Measurements from ENCODE around the gene UBC. TPM values are rescaled to one million over a fixed set of nuclear protein-coding genes. Genes with fewer than 3 reads are reported as not detected.

UBC gene
- total and polyA plus RNA-seq, 2 of the 4 experiments (the other 2 are of a cell fraction): 2,042 to 4,320 TPM

- Histone ChIP-seq H3K4me2 (ENCODE audit: low read depth, low read length) (no peak overlapping the region), H2BK15ac (ENCODE audit: low read depth, low read length) (no peak overlapping the region), H3K9me3 (ENCODE audit: control insufficient read depth, insufficient read depth, low read length) (no peaks in the 10 kb centered on the region), H3K14ac (replicated peaks; ENCODE audit: low read depth, low read length) (no peak overlapping the region), H2AK5ac (ENCODE audit: low read depth, low read length) (no peak overlapping the region), H3K27ac (ENCODE audit: insufficient read depth, low read length) (no peak overlapping the region), H3K18ac (ENCODE audit: low read depth, low read length) (no peak overlapping the region), H2AK9ac (replicated peaks; ENCODE audit: low read depth, low read length, poor library complexity) (peak overlapping the region; percentile 23), H4K20me1 (ENCODE audit: insufficient read depth, low read length) (no peaks in the 10 kb centered on the region), H2AFZ (replicated peaks; ENCODE audit: low read length, poor library complexity) (peak overlapping the region; percentile 88), H4K8ac (ENCODE audit: low read depth in 2 of 2, low read length in 2 of 2) (peak overlapping the region; percentile 34 to 87; a peak in 2 of 4 replicates), H3K4me1 (ENCODE audit: control insufficient read depth, insufficient read depth, low read length) (peaks cover 2% of the 10 kb centered on the region; the same call in 1 of the 2 replicates), H2BK120ac (ENCODE audit: low read depth, low read length) (no peak overlapping the region), H3K9ac (ENCODE audit: low read depth, low read length) (no peak overlapping the region), H3K79me1 (ENCODE audit: low read depth in 1 of 2, low read length in 2 of 2) (no peaks in the 10 kb centered on the region), H4K91ac (ENCODE audit: insufficient read depth, low read depth, low read length) (0 out of 2 replicates have a peak overlapping the region, but pooled peaks have one; percentile 15), H4K5ac (ENCODE audit: low read depth, low read length) (no peak overlapping the region), H3K56ac (ENCODE audit: extremely low read depth, insufficient read depth, low read length) (no peak overlapping the region), H3K23ac (ENCODE audit: low read depth, low read length) (no peak overlapping the region), H2BK20ac (ENCODE audit: low read depth, low read length) (no peak overlapping the region), H3K27me3 (ENCODE audit: control insufficient read depth, insufficient read depth, low read length) (no peaks in the 10 kb centered on the region), H2BK5ac (ENCODE audit: low read depth, low read length, poor library complexity, severe bottlenecking) (no peak overlapping the region), H3K36me3 (ENCODE audit: control insufficient read depth, insufficient read depth, low read length) (no peaks in the 10 kb centered on the region), H3K4ac (ENCODE audit: low read depth, low read length) (no peak overlapping the region), H3K4me3 (ENCODE audit: insufficient read depth, low read depth, low read length) (no peak overlapping the region), H3K9me1 (ENCODE audit: insufficient read depth, low read length) (peaks cover 3% of the 10 kb centered on the region; the same call in 1 of the 2 replicates)
- ATAC-seq (ENCODE audit: low read depth) (no peak; the same call in 1 of the 2 replicates), DNase-seq (no peak)
- TF ChIP-seq CTCF (conservative IDR thresholded peaks at IDR 0.05; ENCODE audit: low read depth, low read length): no peak
- no peak for TF ChIP-seq FOS (IDR thresholded peaks at IDR 0.05; ENCODE audit: low read depth, low read length)
- TF ChIP-seq MAFK (IDR thresholded peaks at IDR 0.05; ENCODE audit: low read depth, low read length): no peak
- no peak for TF ChIP-seq BHLHE40 (IDR thresholded peaks at IDR 0.05; ENCODE audit: low read depth, low read length)
- TF ChIP-seq MXI1 (IDR thresholded peaks at IDR 0.05; ENCODE audit: borderline replicate concordance, low read depth, low read length): no peak
- TF ChIP-seq ELK1 (IDR thresholded peaks at IDR 0.05; ENCODE audit: borderline replicate concordance, low read depth, low read length): no peak
- TF ChIP-seq NFE2L2 (IDR thresholded peaks at IDR 0.05; ENCODE audit: low read depth, low read length): no peak
- no peak for TF ChIP-seq RFX5 (IDR thresholded peaks at IDR 0.05; ENCODE audit: low read depth, low read length)
- TF ChIP-seq USF2 (IDR thresholded peaks at IDR 0.05; ENCODE audit: low read depth, low read length): no peak
- TF ChIP-seq RCOR1 (IDR thresholded peaks at IDR 0.05; ENCODE audit: insufficient replicate concordance, low read length): no peak
- TF ChIP-seq POLR2A (IDR thresholded peaks at IDR 0.05; ENCODE audit: low read depth, low read length): no peak
- no peak for TF ChIP-seq CEBPB (IDR thresholded peaks at IDR 0.05; ENCODE audit: low read depth, low read length)
- TF ChIP-seq SMC3 (IDR thresholded peaks at IDR 0.05; ENCODE audit: low read depth, low read length): no peak
- no peak for TF ChIP-seq CHD1 (IDR thresholded peaks at IDR 0.05; ENCODE audit: low read depth, low read length)
- no peak for TF ChIP-seq MAZ (IDR thresholded peaks at IDR 0.05; ENCODE audit: borderline replicate concordance, low read depth, low read length)
- no peak for TF ChIP-seq RAD21 (IDR thresholded peaks at IDR 0.05; ENCODE audit: low read length)
- dilution Hi-C loops (cut with HindIII; ENCODE audit: low sequenced_read_pairs, unreplicated experiment) (no loop called here), in situ Hi-C loops (cut with MboI; ENCODE audit: low sequenced_read_pairs) (no loop called here), intact Hi-C loops (cut with micrococcal nuclease) (no loop called here)
- 30% methylated on average over 6 of the region's 10 CpGs; no CpG with 5 or more reads in 1 of the 2 experiments for WGBS, 2 experiments (ENCODE audit: extremely low coverage in 2 of 2, insufficient read length in 1 of 2)
- ChIA-PET CTCF (no interaction called here), POLR2A (ENCODE audit: unreplicated experiment) (no interaction called here)
- BruUV-seq (replicated peaks): no TSS peak
Observed at GRCh38 chr12:124881123-124881522, 33.3 kb downstream of the UBC start.
